ENCODE measurements around the gene FGD4. TPM values are rescaled to one million over a fixed set of nuclear protein-coding genes. Genes with fewer than 3 reads are reported as not detected.

FGD4 gene
- total RNA-seq, 4 donors from 2014 or later, result 21.4 to 33.0 (median 26.9) TPM

GRCh38 chr12:32460638-32461037, 61.3 kb downstream of the FGD4 start:
- no peak overlapping the region for H3K27ac ChIP-seq (replicated peaks in 1 of 4)
- H3K36me3 ChIP-seq, result no peaks in the 10 kb centered on the region
- H3K27me3 ChIP-seq, result no peaks in the 10 kb centered on the region
- intact Hi-C loops (cut with DNase I), result no loop called here
- TF ChIP-seq POLR2A (IDR thresholded peaks at IDR 0.05; ENCODE audit: low read depth) (no peak), POLR2AphosphoS5 (IDR thresholded peaks at IDR 0.05) (no peak), EP300 (IDR thresholded peaks at IDR 0.05) (no peak), CTCF (IDR thresholded peaks at IDR 0.05) (no peak)
- no peaks in the 10 kb centered on the region for H3K9me3 ChIP-seq
- peaks cover 12 to 26% (median 20%) of the 10 kb centered on the region in 4 donors for H3K4me1 ChIP-seq
- no peak for DNase-seq (ENCODE audit: extremely low spot score)
- 100% methylated on average over 1 of the region's 1 CpG for WGBS
- H3K4me3 ChIP-seq, result no peak overlapping the region

DNA sequence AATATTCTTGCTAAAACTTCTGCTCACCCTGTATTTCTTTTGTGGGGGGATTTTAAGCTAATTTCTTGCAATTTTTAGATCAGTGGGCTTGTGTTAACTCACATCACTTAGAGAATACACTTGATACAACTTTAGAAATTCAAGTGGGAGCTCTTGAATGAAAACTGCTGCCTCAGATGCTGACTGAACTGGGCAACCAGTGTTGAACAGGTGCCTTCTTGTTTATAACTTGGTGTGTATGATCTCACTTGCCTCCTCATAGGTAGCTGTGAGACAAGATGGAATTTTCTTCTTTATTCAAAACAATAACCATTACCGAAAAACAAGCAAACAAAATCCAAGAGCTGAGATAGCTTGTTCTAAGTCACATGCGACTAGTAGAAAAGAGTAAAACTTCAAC, 63.5 kb downstream of the FGD4 start:
- TF ChIP-seq CTCF (IDR thresholded peaks at IDR 0.05), result no peak
- TF ChIP-seq POLR2AphosphoS5 (IDR thresholded peaks at IDR 0.05), result no peak
- TF ChIP-seq POLR2A (IDR thresholded peaks at IDR 0.05; ENCODE audit: low read depth), result no peak
- TF ChIP-seq EP300 (IDR thresholded peaks at IDR 0.05), result no peak
- no peak overlapping the region for H3K27ac ChIP-seq (replicated peaks in 1 of 4)
- intact Hi-C loops (cut with DNase I), result no loop called here
- peaks cover 1 to 5% (median 3%) of the 10 kb centered on the region in 4 donors for H3K4me1 ChIP-seq
- no peak overlapping the region for H3K4me3 ChIP-seq
- no peaks in the 10 kb centered on the region for H3K36me3 ChIP-seq
- WGBS, result 98% methylated on average over 2 of the region's 2 CpGs
- H3K9me3 ChIP-seq, result no peaks in the 10 kb centered on the region
- H3K27me3 ChIP-seq, result no peaks in the 10 kb centered on the region
- DNase-seq (ENCODE audit: extremely low spot score), result no peak

- TF ChIP-seq POLR2AphosphoS5 (IDR thresholded peaks at IDR 0.05) (no peak), EP300 (IDR thresholded peaks at IDR 0.05) (no peak), POLR2A (IDR thresholded peaks at IDR 0.05; ENCODE audit: low read depth) (no peak), CTCF (IDR thresholded peaks at IDR 0.05) (no peak)
- Histone ChIP-seq H3K36me3 (no peaks in the 10 kb centered on the region), H3K9me3 (no peaks in the 10 kb centered on the region), H3K27ac (replicated peaks in 1 of 4) (no peak overlapping the region), H3K27me3 (no peaks in the 10 kb centered on the region), H3K4me1 (peaks cover 7 to 12% (median 8%) of the 10 kb centered on the region in 4 donors), H3K4me3 (no peak overlapping the region)
- no peak for DNase-seq (ENCODE audit: extremely low spot score)
- intact Hi-C loops (cut with DNase I), result no loop called here
- 100% methylated on average over 1 of the region's 1 CpG for WGBS
These were observed 66.8 kb downstream of the FGD4 start for GRCh38 chr12:32466187-32466586.

GRCh38 chr12:32466986-32467711, 67.8 kb downstream of the FGD4 start:
- H3K36me3 ChIP-seq, result no peaks in the 10 kb centered on the region
- H3K9me3 ChIP-seq, result no peaks in the 10 kb centered on the region
- no peak overlapping the region for H3K27ac ChIP-seq (replicated peaks in 1 of 4)
- no peaks in the 10 kb centered on the region for H3K27me3 ChIP-seq
- no peak overlapping the region for H3K4me3 ChIP-seq
- TF ChIP-seq POLR2AphosphoS5 (IDR thresholded peaks at IDR 0.05), result no peak
- no peak for TF ChIP-seq POLR2A (IDR thresholded peaks at IDR 0.05; ENCODE audit: low read depth)
- TF ChIP-seq EP300 (IDR thresholded peaks at IDR 0.05), result no peak
- TF ChIP-seq CTCF (IDR thresholded peaks at IDR 0.05), result no peak
- DNase-seq (ENCODE audit: extremely low spot score), result no peak
- 37% methylated on average over 2 of the region's 2 CpGs for WGBS
- intact Hi-C loops (cut with DNase I), result no loop called here
- peaks cover 7 to 12% (median 8%) of the 10 kb centered on the region in 4 donors for H3K4me1 ChIP-seq
